H1 (cell line): Measurements from ENCODE around the gene FHL1. TPM values are rescaled to one million over a fixed set of nuclear protein-coding genes. Genes with fewer than 3 reads are reported as not detected.

Source experiments
- CTCF ChIA-PET: fragments of 300-600 bp; sonication (Branson Sonifier 250); formaldehyde crosslinking; loops from one replicate; lab custom pipeline; 2021; ENCODE audit not compliant: partially characterized antibody; lab: Charles Lee
- POLR2A ChIA-PET: fragments of 300-600 bp; sonication (Branson Sonifier 250); formaldehyde crosslinking; loops from one replicate; lab custom pipeline; 2021; ENCODE audit warnings: inconsistent platforms; ENCODE audit not compliant: partially characterized antibody; lab: Charles Lee
- DNase-seq, 2 experiments: peaks; one replicate each; pipeline versions ENCODE4 v3.0.0 to v3.0.0-alpha.2; 2010 to 2022; ENCODE audit warnings: low spot score in 2 of 2, low read depth in 1 of 2, mixed read lengths in 1 of 2
- FAIRE-seq: peaks from 2 replicates; lab custom pipeline; 2011; peaks lifted over from hg19 to GRCh38; lab: Jason Lieb, UNC
- H2AFZ ChIP-seq: 2 replicates; pipeline ENCODE4 v1.8.1; 2012; ENCODE audit warnings: low read length, inconsistent platforms
- H2AK5ac ChIP-seq: 2 replicates; pipeline ENCODE4 v1.6.1; 2013; ENCODE audit warnings: low read depth, low read length
- H2BK120ac ChIP-seq: replicated peaks from 2 replicates; pipeline ENCODE3; 2013; ENCODE audit warnings: low read depth, low read length, inconsistent platforms
- H2BK12ac ChIP-seq: 2 replicates; pipeline ENCODE4 v1.6.1; 2013; ENCODE audit warnings: low read depth, low read length
- H2BK15ac ChIP-seq: 2 replicates; pipeline ENCODE4 v1.6.1; 2013; ENCODE audit warnings: low read length
- H2BK20ac ChIP-seq: 2 replicates; pipeline ENCODE4 v1.6.1; 2013; ENCODE audit warnings: low read length
- H2BK5ac ChIP-seq: 2 replicates; pipeline ENCODE4 v1.6.1; 2013; ENCODE audit warnings: low read depth, low read length
- H3K14ac ChIP-seq: 2 replicates; pipeline ENCODE4 v1.6.1; 2013; ENCODE audit warnings: inconsistent platforms; ENCODE audit not compliant: insufficient read length
- H3K18ac ChIP-seq: 2 replicates; pipeline ENCODE4 v1.6.1; 2013; ENCODE audit warnings: low read length; ENCODE audit errors: extremely low read depth
- H3K23ac ChIP-seq: 2 replicates; pipeline ENCODE4 v1.6.1; 2013; ENCODE audit warnings: inconsistent platforms; ENCODE audit not compliant: insufficient read length
- H3K23me2 ChIP-seq: 2 replicates; pipeline ENCODE4 v1.6.1; 2013; ENCODE audit warnings: low read depth, low read length
- H3K27ac ChIP-seq: 2 replicates; pipeline ENCODE4 v1.6.1; 2011; ENCODE audit warnings: low read depth, low read length, inconsistent platforms
- H3K27me3 ChIP-seq, 4 experiments: replicated peaks in 1 of 4; 1 replicate in 1 of 4; 2 replicates in 3 of 4; pipeline versions ENCODE4 v1.6.1 to v1.8.1; 2011 to 2013; ENCODE audit warnings: low read length in 3 of 4, mild to moderate bottlenecking in 3 of 4, inconsistent platforms in 2 of 4, mixed read lengths in 2 of 4, moderate library complexity in 1 of 4; ENCODE audit not compliant: control insufficient read depth in 3 of 4, insufficient read depth in 3 of 4; ENCODE audit errors: extremely low read depth in 1 of 4
- H3K36me3 ChIP-seq, 4 experiments: 2 replicates each; pipeline versions ENCODE4 v1.6.1 to v1.8.1; 2011 to 2013; ENCODE audit warnings: mild to moderate bottlenecking in 4 of 4, low read length in 3 of 4, moderate library complexity in 2 of 4, control low read depth in 1 of 4, inconsistent platforms in 1 of 4; ENCODE audit not compliant: insufficient read depth in 4 of 4, control insufficient read depth in 2 of 4
- H3K4ac ChIP-seq: replicated peaks from 2 replicates; pipeline ENCODE3; 2013; ENCODE audit warnings: low read length, low read depth, mixed read lengths, inconsistent platforms; ENCODE audit not compliant: insufficient read length
- H3K4me1 ChIP-seq, 4 experiments: replicated peaks in 1 of 4; 1 replicate in 1 of 4; 2 replicates in 3 of 4; pipeline versions ENCODE4 v1.6.1 to v1.8.1; 2011 to 2013; ENCODE audit warnings: low read length in 3 of 4, inconsistent platforms in 2 of 4, mixed read lengths in 1 of 4; ENCODE audit not compliant: insufficient read depth in 4 of 4, control insufficient read depth in 3 of 4
- H3K4me2 ChIP-seq, 2 experiments: 2 replicates each; pipeline versions ENCODE4 v1.6.1 to v1.8.1; 2011 to 2013; ENCODE audit warnings: low read depth in 2 of 2, low read length in 2 of 2, control low read depth in 1 of 2, inconsistent platforms in 1 of 2, mild to moderate bottlenecking in 1 of 2; ENCODE audit not compliant: insufficient read depth in 1 of 2
- H3K4me3 ChIP-seq, 4 experiments: fragments of 200-600, 300-600 bp in 1 of 4; sonication (generic), shearing (Covaris generic), sonication (Bioruptor Twin) in 1 of 4; 2 replicates each; pipeline versions ENCODE4 v1.5.1 to v1.8.1; 2011 to 2016; ENCODE audit warnings: low read length in 4 of 4, low read depth in 3 of 4, control low read depth in 2 of 4, inconsistent platforms in 2 of 4, mild to moderate bottlenecking in 2 of 4, mixed read lengths in 1 of 4, moderate library complexity in 1 of 4; ENCODE audit not compliant: insufficient read depth in 2 of 4; ENCODE audit errors: extremely low read depth in 1 of 4
- H3K56ac ChIP-seq: replicated peaks from 2 replicates; pipeline ENCODE3; 2013; ENCODE audit warnings: low read depth, mild to moderate bottlenecking, mixed read lengths, low read length, inconsistent platforms; ENCODE audit not compliant: insufficient read length
- H3K79me1 ChIP-seq: 2 replicates; pipeline ENCODE4 v1.6.1; 2013; ENCODE audit warnings: low read depth, low read length, control low read depth
- H3K79me2 ChIP-seq, 2 experiments: 2 replicates each; pipeline versions ENCODE4 v1.6.1 to v1.8.1; 2012 to 2013; ENCODE audit warnings: low read length in 2 of 2, mild to moderate bottlenecking in 2 of 2, inconsistent platforms in 1 of 2; ENCODE audit not compliant: insufficient read depth in 2 of 2, control insufficient read depth in 1 of 2
- H3K9ac ChIP-seq, 4 experiments: replicated peaks in 1 of 4; 1 replicate in 1 of 4; 2 replicates in 3 of 4; pipeline versions ENCODE4 v1.6.1 to v1.8.1; 2011 to 2013; ENCODE audit warnings: low read depth in 3 of 4, low read length in 3 of 4, control low read depth in 2 of 4, mild to moderate bottlenecking in 2 of 4, moderate library complexity in 2 of 4, inconsistent platforms in 1 of 4; ENCODE audit errors: extremely low read depth in 1 of 4
- H3K9me3 ChIP-seq, 2 experiments: 2 replicates each; pipeline versions ENCODE4 v1.6.1 to v1.8.1; 2012 to 2013; ENCODE audit warnings: mild to moderate bottlenecking in 2 of 2, moderate library complexity in 2 of 2, control low read depth in 1 of 2, inconsistent platforms in 1 of 2, low read depth in 1 of 2, low read length in 1 of 2, mixed read lengths in 1 of 2; ENCODE audit not compliant: insufficient read depth in 2 of 2
- H4K20me1 ChIP-seq, 2 experiments: replicated peaks in 1 of 2; 2 replicates each; pipeline versions ENCODE3 to v1.8.1; 2011 to 2013; ENCODE audit warnings: inconsistent platforms in 2 of 2, low read length in 2 of 2, mild to moderate bottlenecking in 1 of 2; ENCODE audit not compliant: insufficient read depth in 2 of 2, control insufficient read depth in 1 of 2
- H4K5ac ChIP-seq: 2 replicates; pipeline ENCODE4 v1.6.1; 2013; ENCODE audit warnings: low read length, low read depth, mixed read lengths, inconsistent platforms; ENCODE audit not compliant: insufficient read length
- H4K8ac ChIP-seq: 2 replicates; pipeline ENCODE4 v1.8.0; 2013; ENCODE audit warnings: mild to moderate bottlenecking, moderate library complexity, low read length, inconsistent platforms; ENCODE audit not compliant: insufficient read depth; ENCODE audit errors: extremely low read depth
- H4K91ac ChIP-seq: replicated peaks from 2 replicates; pipeline ENCODE3; 2013; ENCODE audit warnings: low read length, mixed read lengths, inconsistent platforms; ENCODE audit not compliant: insufficient read length
- BACH1 ChIP-seq: IDR thresholded peaks from 2 replicates; pipeline ENCODE4 v1.6.1; 2012; ENCODE audit warnings: low read length, improper control_type of control experiment
- CBX5 ChIP-seq: fragments of 300-800, 300-1000 bp; sonication (generic); IDR thresholded peaks from 2 replicates; pipeline ENCODE4 v1.7.1; 2016; ENCODE audit warnings: antibody characterized with exemption, low read length, low read depth
- CTCF ChIP-seq, 3 experiments: IDR thresholded peaks; 1 replicate in 2 of 3; 2 replicates in 1 of 3; pipeline versions ENCODE4 v1.5.1 to v1.6.1; 2011; ENCODE audit warnings: low read length in 3 of 3, mild to moderate bottlenecking in 3 of 3, inconsistent platforms in 2 of 3, low read depth in 1 of 3, moderate library complexity in 1 of 3; ENCODE audit not compliant: insufficient read depth in 1 of 3; ENCODE audit errors: control extremely low read depth in 1 of 3
- HDAC2 ChIP-seq, 2 experiments: fragments of 300-600 bp in 1 of 2; sonication (generic) in 1 of 2; IDR thresholded peaks; 2 replicates each; pipeline ENCODE4 v1.6.1; 2011 to 2012; ENCODE audit warnings: low read depth in 2 of 2, low read length in 2 of 2, mild to moderate bottlenecking in 2 of 2, moderate library complexity in 2 of 2, borderline replicate concordance in 1 of 2, inconsistent platforms in 1 of 2
- HDAC6 ChIP-seq: IDR thresholded peaks from one replicate; pipeline ENCODE4 v1.7.1; 2012; ENCODE audit warnings: low read depth, mild to moderate bottlenecking, inconsistent platforms, low read length, moderate library complexity
- RBBP5 ChIP-seq: IDR thresholded peaks from 2 replicates; pipeline ENCODE4 v1.7.1; 2012; ENCODE audit warnings: low read depth, mild to moderate bottlenecking, inconsistent platforms, low read length, moderate library complexity, borderline replicate concordance
- TEAD4 ChIP-seq: IDR thresholded peaks from 2 replicates; pipeline ENCODE4 v1.6.1; 2012; ENCODE audit warnings: low read depth, low read length, inconsistent platforms, mixed read lengths
- polyA plus RNA-seq, 7 experiments: library from polyadenylated mRNA; depleted of rRNA in 3 of 7; stranded (reverse) in 5 of 7; unstranded in 2 of 7; fragments of >200 nt in 5 of 7; fragments of 200-250 nt in 2 of 7; gene quantifications; 1 replicate in 5 of 7; 2 replicates in 1 of 7; 4 replicates in 1 of 7; pipeline versions ENCODE4 v1.2.1 to v1.2.3, GENCODE V29; 2011 to 2013; ENCODE audit warnings: missing spikeins in 2 of 7, mixed read lengths in 2 of 7
- total RNA-seq: library from RNA; stranded (reverse); fragmentation: NEBNext Ultra II Directional; extraction: Animal tissue kit (Norgen Biotek cat#: 25700); gene quantifications from 2 replicates; pipeline ENCODE4 v1.2.1, GENCODE V29; 2021

Gene FHL1
- total and polyA plus RNA-seq, 2 of the 8 experiments (the other 6 are each of a cell fraction or from before 2014, with no cell fraction given), result 45.0 to 56.5 TPM

- Histone ChIP-seq H3K9me3 (no peaks in the 10 kb centered on the region), H4K20me1 (no peaks in the 10 kb centered on the region), H3K79me2 (no peaks in the 10 kb centered on the region), H3K27ac (no peak overlapping the region), H3K4ac (no peak overlapping the region), H4K8ac (no peak overlapping the region), H4K5ac (no peak overlapping the region), H3K23ac (no peak overlapping the region), H2BK120ac (no peak overlapping the region), H3K4me2 (no peak overlapping the region), H3K4me1 (peaks cover 0 to 2% (median 0%) of the 10 kb centered on the region in 4 experiments; a peak in 1 of 7 replicates), H3K36me3 (no peaks in the 10 kb centered on the region), H3K14ac (no peak overlapping the region), H2BK15ac (no peak overlapping the region), H3K27me3 (no peaks in the 10 kb centered on the region), H4K91ac (no peak overlapping the region), H3K23me2 (no peaks in the 10 kb centered on the region), H2BK12ac (no peak overlapping the region), H2BK5ac (no peak overlapping the region), H3K79me1 (no peaks in the 10 kb centered on the region), H3K56ac (no peak overlapping the region), H2BK20ac (no peak overlapping the region), H2AK5ac (no peak overlapping the region), H3K4me3 (no peak overlapping the region), H3K18ac (no peak overlapping the region), H3K9ac (no peak overlapping the region), H2AFZ (no peak overlapping the region)
- FAIRE-seq (no peak), DNase-seq (no peak)
- CTCF ChIA-PET, result interaction anchor here (1.2 to 2.5 kb wide), 3 partner anchors 11 to 170 kb away, joined by 3 to 17 read pairs (median 5); no protein-coding TSS in a partner anchor
- POLR2A ChIA-PET, result no interaction called here
- TF ChIP-seq CBX5 (no peak), RBBP5 (no peak), HDAC6 (no peak), HDAC2 (IDR thresholded peaks at IDR 0.05; ENCODE audit: borderline replicate concordance in 1 of 2, low read depth in 2 of 2, low read length in 2 of 2) (no peak), BACH1 (no peak), CTCF (IDR thresholded peaks at IDR 0.05; ENCODE audit: control extremely low read depth in 1 of 3, insufficient read depth in 1 of 3, low read depth in 1 of 3, low read length in 3 of 3) (no peak), TEAD4 (no peak)
Observed at GRCh38 chrX:136198010-136198409, 50.7 kb downstream of the FHL1 start.
